VCaP (cell line): ENCODE measurements around the gene TICAM1.
"Not testable (repeated sequence)": the region's sequence is repeated elsewhere in the genome, so short reads cannot be mapped to it uniquely, and the experiment has no call there.

ENCODE experiments used
- H3K27ac ChIP-seq: fragments of 450-650 bp; 2 replicates; pipeline ENCODE4 v1.5.1; 2017
- TF ChIP-seq, protein P1 (sequence below): fragments of 450-650 bp; conservative IDR thresholded peaks from 2 replicates; pipeline ENCODE4 v1.5.1; 2017; ENCODE audit warnings: mild to moderate bottlenecking, moderate library complexity

Gene TICAM1

GRCh38 chr19:4807188-4807587 is 24.3 kb downstream of the TICAM1 start:
- no peak overlapping the region for H3K27ac ChIP-seq
- TF ChIP-seq, protein P1, sequence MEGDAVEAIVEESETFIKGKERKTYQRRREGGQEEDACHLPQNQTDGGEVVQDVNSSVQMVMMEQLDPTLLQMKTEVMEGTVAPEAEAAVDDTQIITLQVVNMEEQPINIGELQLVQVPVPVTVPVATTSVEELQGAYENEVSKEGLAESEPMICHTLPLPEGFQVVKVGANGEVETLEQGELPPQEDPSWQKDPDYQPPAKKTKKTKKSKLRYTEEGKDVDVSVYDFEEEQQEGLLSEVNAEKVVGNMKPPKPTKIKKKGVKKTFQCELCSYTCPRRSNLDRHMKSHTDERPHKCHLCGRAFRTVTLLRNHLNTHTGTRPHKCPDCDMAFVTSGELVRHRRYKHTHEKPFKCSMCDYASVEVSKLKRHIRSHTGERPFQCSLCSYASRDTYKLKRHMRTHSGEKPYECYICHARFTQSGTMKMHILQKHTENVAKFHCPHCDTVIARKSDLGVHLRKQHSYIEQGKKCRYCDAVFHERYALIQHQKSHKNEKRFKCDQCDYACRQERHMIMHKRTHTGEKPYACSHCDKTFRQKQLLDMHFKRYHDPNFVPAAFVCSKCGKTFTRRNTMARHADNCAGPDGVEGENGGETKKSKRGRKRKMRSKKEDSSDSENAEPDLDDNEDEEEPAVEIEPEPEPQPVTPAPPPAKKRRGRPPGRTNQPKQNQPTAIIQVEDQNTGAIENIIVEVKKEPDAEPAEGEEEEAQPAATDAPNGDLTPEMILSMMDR, result no peak

GRCh38 chr19:4806384-4806783 is 25.1 kb downstream of the TICAM1 start:
- TF ChIP-seq, protein P1, result no peak
- no peak overlapping the region for H3K27ac ChIP-seq

GRCh38 chr19:4805140-4805539 is 26.4 kb downstream of the TICAM1 start:
- not testable (repeated sequence) for H3K27ac ChIP-seq

DNA sequence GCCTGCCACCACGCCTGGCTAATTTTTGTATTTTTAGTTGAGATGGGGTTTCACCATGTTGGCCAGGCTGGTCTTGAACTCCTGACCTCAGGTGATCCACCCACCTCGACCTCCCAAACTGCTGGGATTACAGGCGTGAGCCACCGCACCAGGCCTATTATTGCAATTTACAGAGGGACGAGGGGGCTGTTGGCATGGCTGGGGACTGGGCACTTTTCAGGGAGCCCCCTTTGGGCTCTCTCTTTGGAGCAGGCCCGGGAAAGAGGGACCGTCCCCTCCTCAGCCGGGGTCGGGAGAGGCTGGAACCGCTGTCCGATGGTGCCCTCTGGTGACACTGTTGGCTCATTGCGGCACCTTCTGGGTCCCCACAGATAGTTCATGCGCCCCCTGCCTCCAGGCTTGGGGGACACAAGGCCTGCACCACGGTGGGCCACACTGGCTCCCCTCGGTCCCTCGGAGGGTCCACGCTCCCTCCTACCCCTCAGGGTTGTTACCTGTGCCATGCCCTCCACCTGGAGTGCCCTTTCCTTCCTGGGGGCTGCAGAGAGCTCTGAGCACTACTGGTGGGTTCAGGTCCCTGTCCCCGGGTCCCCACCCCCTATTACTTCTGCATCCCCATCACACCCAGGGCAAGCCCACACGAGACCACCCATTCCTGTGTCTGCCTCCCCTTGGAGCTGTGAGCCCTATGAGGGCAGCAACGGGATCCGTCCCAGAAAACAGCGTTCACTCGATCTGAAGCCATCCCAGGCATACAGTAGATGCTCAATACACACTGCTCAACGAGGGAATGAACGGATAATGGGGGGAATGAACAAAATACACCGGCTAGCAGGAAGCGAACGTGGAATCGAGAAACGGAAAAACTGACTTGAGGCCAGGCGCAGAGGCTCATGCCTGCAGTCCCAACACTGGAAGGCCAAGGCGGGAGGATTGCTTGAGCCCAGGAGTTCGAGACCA is 27.5 kb downstream of the TICAM1 start:
- no peak overlapping the region for H3K27ac ChIP-seq

GRCh38 chr19:4802711-4803110 is 28.8 kb downstream of the TICAM1 start:
- H3K27ac ChIP-seq, result no peak overlapping the region
- TF ChIP-seq, protein P1, result no peak

More for the DNA sequence above, 27.5 kb downstream of the TICAM1 start:
- TF ChIP-seq, protein P1, result peak; percentile 76

DNA sequence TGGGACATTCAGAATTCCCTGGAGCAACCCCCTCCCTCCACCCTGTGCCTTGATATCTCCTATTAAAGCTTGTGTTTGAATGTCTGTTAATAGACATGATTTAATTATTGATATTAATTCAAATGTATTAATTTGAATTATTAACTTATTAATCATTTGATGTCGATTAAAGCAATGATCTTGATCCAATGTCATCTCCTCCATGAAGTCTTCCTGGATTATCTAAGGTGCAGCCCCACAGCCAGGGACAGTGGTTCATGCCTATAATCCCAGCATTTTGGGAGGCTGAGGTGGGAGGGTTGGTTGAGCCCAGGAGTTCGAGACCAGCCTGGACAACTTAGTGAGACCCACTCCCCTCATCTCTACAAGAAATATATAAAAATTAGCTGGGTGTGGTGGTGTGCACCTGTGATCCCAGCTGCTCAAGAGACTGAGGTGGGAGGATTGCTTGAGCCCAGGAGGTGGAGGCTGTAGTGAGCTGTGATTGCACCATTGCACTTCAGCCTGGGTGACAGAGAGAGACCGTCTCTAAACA is 30.4 kb downstream of the TICAM1 start:
- H3K27ac ChIP-seq, result no peak overlapping the region
- TF ChIP-seq, protein P1, result no peak

GRCh38 chr19:4800591-4801081 is 30.9 kb downstream of the TICAM1 start:
- H3K27ac ChIP-seq, result no peak overlapping the region

More at GRCh38 chr19:4800591-4801081, 30.9 kb downstream of the TICAM1 start:
- TF ChIP-seq, protein P1, result no peak
